Activated naive CD8-positive, alpha-beta T cell treated with anti-CD3 and anti-CD28 coated beads, Interleukin-2, amount 50 U/mL, for 16 hours (primary cell): ENCODE results near the gene UBR2.
A peak's percentile ranks its signal among the peaks of the same experiment; 100 is the strongest.
"Not testable (repeated sequence)": the region's sequence is repeated elsewhere in the genome, so short reads cannot be mapped to it uniquely, and the experiment has no call there.

Source experiments
- DNase-seq: peaks from one replicate; pipeline ENCODE4 v3.0.0-alpha.2; 2020; ENCODE audit warnings: low read depth, low spot score

Gene UBR2

GRCh38 chr6:42726485-42727086, 162.8 kb downstream of the UBR2 start:
- DNase-seq, result peak; percentile 44

DNA sequence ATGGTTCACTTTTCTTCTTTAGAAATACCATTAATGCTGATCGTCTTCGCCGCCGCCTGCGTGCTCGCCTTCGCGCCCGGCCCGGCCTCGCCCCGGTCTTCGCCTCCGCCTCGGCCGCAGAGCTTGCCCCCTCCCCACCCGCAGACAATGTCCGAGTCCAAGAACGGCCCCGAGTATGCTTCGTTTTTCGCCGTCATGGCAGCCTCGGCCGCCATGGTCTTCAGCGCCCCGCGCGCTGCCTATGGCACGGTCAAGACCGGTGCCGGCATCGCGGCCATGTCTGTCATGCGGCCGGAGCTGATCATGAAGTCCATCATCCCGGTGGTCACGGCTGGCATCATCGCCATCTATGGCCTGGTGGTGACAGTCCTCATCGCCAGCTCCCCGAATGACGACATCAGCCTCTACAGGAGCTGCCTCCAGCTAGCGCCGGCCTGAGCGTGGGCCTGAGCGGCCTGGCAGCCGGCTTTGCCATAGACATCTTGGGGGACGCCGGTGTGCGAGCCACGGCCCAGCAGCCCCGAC, 163.3 kb downstream of the UBR2 start:
- DNase-seq, result no peak

GRCh38 chr6:42727627-42728026, 163.8 kb downstream of the UBR2 start:
- no peak for DNase-seq

DNA sequence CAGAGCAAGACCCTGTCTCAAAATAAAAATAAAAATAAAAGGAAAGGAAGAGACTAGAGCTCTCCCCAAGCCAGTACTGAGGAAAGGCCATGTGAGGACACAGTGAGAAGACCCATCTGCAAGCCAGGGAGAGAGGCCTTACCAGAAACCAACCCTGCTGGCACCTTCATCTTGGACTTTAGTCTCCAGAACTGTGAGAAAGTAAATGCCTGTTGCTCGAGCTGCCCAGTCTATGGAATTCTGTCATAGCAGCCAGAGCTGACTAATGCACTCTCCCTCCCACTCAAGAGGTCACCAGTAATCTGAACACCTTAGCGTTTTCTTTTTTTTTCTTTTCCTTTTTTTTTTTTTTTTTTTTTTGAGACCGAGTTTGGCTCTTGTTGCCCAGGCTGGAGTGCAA, 165.9 kb downstream of the UBR2 start:
- DNase-seq, result no peak

- not testable (repeated sequence) for DNase-seq
These were observed 170.1 kb downstream of the UBR2 start for GRCh38 chr6:42733867-42734481.

DNA sequence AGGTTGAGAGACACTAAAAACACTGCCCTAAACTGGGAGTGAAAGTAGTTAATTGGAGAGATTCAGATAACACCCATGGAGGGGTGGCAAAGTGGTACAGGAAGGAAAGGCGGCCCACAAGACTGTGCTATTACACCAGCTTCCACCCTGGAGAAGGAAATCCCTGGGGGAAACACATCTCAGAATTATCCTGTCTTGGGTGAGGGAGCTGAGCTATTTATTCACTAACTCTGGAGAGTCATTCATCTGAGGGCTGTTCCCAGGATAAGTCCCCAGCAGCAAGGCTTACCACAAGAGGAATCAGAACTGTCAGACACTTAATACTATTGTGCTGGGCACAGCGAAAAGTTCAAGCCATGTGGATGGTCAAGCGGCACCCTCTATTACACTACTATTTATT, 172.1 kb downstream of the UBR2 start:
- DNase-seq, result no peak

DNA sequence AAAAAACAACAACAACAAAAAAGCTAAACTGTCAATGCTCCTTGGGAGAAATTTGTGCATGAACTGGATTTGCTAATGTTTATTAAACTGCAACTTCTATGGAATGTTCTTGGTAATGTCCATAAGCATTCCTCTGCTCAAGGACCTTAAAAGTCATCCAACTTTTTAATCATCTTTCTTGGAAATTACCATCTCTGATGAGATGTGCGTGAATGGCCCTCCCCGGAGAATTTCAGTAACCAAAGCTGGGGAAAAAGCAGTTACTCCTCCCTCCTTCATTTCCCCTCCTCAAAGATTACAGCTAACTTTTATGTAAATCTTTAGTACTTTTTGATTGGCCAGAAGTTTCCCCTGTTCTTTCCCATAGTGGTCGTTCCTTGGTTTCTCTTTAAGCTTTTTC, 176.9 kb downstream of the UBR2 start:
- no peak for DNase-seq

GRCh38 chr6:42742116-42742894, 178.5 kb downstream of the UBR2 start:
- no peak for DNase-seq
